Measurements from ENCODE around the gene CCN6.
A peak's percentile ranks its signal among the peaks of the same experiment; 100 is the strongest.

CCN6 gene
- long read RNA-seq: 0 reads

- no peak for TF ChIP-seq SPI1 (IDR thresholded peaks at IDR 0.05; ENCODE audit: borderline replicate concordance, low read depth)
- no peak for TF ChIP-seq GABPA (IDR thresholded peaks at IDR 0.05; ENCODE audit: low read depth)
- TF ChIP-seq POLR2AphosphoS5 (IDR thresholded peaks at IDR 0.05; ENCODE audit: low read depth): no peak
- no peak for TF ChIP-seq REST (IDR thresholded peaks at IDR 0.05; ENCODE audit: insufficient replicate concordance, low read depth)
- no peak for TF ChIP-seq CTCF (IDR thresholded peaks at IDR 0.05; ENCODE audit: insufficient read depth, low read length)
- DNase-seq (ENCODE audit: low read depth in 1 of 2, low spot score in 1 of 2): no peak
- Histone ChIP-seq H3K4me3 (replicated peaks; ENCODE audit: insufficient read depth, low read length) (no peak within 1 kb of the TSS), H3K27ac (replicated peaks) (no peak within 1 kb of the TSS), H3K27me3 (ENCODE audit: insufficient read depth, poor library complexity, severe bottlenecking) (no peaks in the 10 kb centered on the region)
These were observed at the start of gene CCN6 for GRCh38 chr6:112054001-112054400. Gene CCN6, plus strand, starts transcription at chr6:112054104. Its CDS starts 254 bp downstream, at chr6:112054358.

GRCh38 chr6:112004201-112005012, 49.5 kb upstream of the CCN6 start:
- no peak for DNase-seq (ENCODE audit: low read depth in 1 of 2, low spot score in 1 of 2)
- TF ChIP-seq POLR2AphosphoS5 (IDR thresholded peaks at IDR 0.05; ENCODE audit: low read depth) (no peak), SPI1 (IDR thresholded peaks at IDR 0.05; ENCODE audit: borderline replicate concordance, low read depth) (no peak), GABPA (IDR thresholded peaks at IDR 0.05; ENCODE audit: low read depth) (no peak), CTCF (IDR thresholded peaks at IDR 0.05; ENCODE audit: insufficient read depth, low read length) (no peak), REST (IDR thresholded peaks at IDR 0.05; ENCODE audit: insufficient replicate concordance, low read depth) (no peak)

GRCh38 chr6:112005013-112005371, 48.9 kb upstream of the CCN6 start:
- TF ChIP-seq REST (IDR thresholded peaks at IDR 0.05; ENCODE audit: insufficient replicate concordance, low read depth): no peak
- TF ChIP-seq CTCF (IDR thresholded peaks at IDR 0.05; ENCODE audit: insufficient read depth, low read length): no peak
- TF ChIP-seq SPI1 (IDR thresholded peaks at IDR 0.05; ENCODE audit: borderline replicate concordance, low read depth): peak; percentile 22; the same call in 1 of the 2 replicates
- no peak for TF ChIP-seq POLR2AphosphoS5 (IDR thresholded peaks at IDR 0.05; ENCODE audit: low read depth)
- no peak for TF ChIP-seq GABPA (IDR thresholded peaks at IDR 0.05; ENCODE audit: low read depth)
- DNase-seq (ENCODE audit: low read depth in 1 of 2, low spot score in 1 of 2): peak in 1 of 2 experiments; percentile 2
- peaks cover 4% of the 10 kb centered on the region for H3K27me3 ChIP-seq (ENCODE audit: insufficient read depth, poor library complexity, severe bottlenecking)
- H3K4me3 ChIP-seq (replicated peaks; ENCODE audit: insufficient read depth, low read length): no peak overlapping the region
- no peak overlapping the region for H3K27ac ChIP-seq (replicated peaks)

More at GRCh38 chr6:112004201-112005012, 49.5 kb upstream of the CCN6 start:
- Histone ChIP-seq H3K27ac (replicated peaks) (no peak overlapping the region), H3K4me3 (replicated peaks; ENCODE audit: insufficient read depth, low read length) (no peak overlapping the region), H3K27me3 (ENCODE audit: insufficient read depth, poor library complexity, severe bottlenecking) (peaks cover 4% of the 10 kb centered on the region)
